NCI-H2107 treated with DMSO at 0.1 percent for 48 hours (cell line): ENCODE data around the gene ASS1.

Experiments used
- DNase-seq: peaks from one replicate; lab custom pipeline; 2025; ENCODE audit not compliant: unreplicated experiment; lab: John Stamatoyannopoulos, UW

Gene ASS1

GRCh38 chr9:130451509-130452388 lies 7.0 kb downstream of the ASS1 start:
- DNase-seq = peak; percentile 47

GRCh38 chr9:130452835-130453234 lies 8.1 kb downstream of the ASS1 start:
- no peak for DNase-seq

GRCh38 chr9:130453487-130453886 lies 8.7 kb downstream of the ASS1 start:
- peak; percentile 17 for DNase-seq

- no peak for DNase-seq
These were observed 9.5 kb downstream of the ASS1 start for GRCh38 chr9:130454096-130454811.

GRCh38 chr9:130454812-130455325 lies 10.1 kb downstream of the ASS1 start:
- DNase-seq = no peak

GRCh38 chr9:130458027-130458803 lies 13.5 kb downstream of the ASS1 start:
- no peak for DNase-seq

- DNase-seq = no peak
These were observed 14.0 kb downstream of the ASS1 start for GRCh38 chr9:130458804-130459067.

GRCh38 chr9:130459151-130459550 lies 14.4 kb downstream of the ASS1 start:
- no peak for DNase-seq

- DNase-seq = no peak
These were observed 15.3 kb downstream of the ASS1 start for GRCh38 chr9:130459941-130460669.

- DNase-seq = no peak
These were observed 16.5 kb downstream of the ASS1 start for GRCh38 chr9:130461218-130461630.

- no peak for DNase-seq
These were observed 17.0 kb downstream of the ASS1 start for GRCh38 chr9:130461731-130462130.

GRCh38 chr9:130462685-130463540 lies 18.2 kb downstream of the ASS1 start:
- no peak for DNase-seq

GRCh38 chr9:130463763-130464745 lies 19.3 kb downstream of the ASS1 start:
- DNase-seq = no peak

GRCh38 chr9:130465383-130466096 lies 20.8 kb downstream of the ASS1 start:
- DNase-seq = no peak

GRCh38 chr9:130466537-130467217 lies 21.9 kb downstream of the ASS1 start:
- DNase-seq = no peak

- peak; percentile 26 for DNase-seq
These were observed 22.6 kb downstream of the ASS1 start for GRCh38 chr9:130467316-130467715.

- DNase-seq = no peak
These were observed 23.8 kb downstream of the ASS1 start for GRCh38 chr9:130468566-130468965.

GRCh38 chr9:130470269-130470668 lies 25.5 kb downstream of the ASS1 start:
- DNase-seq = no peak
